ENCODE data around the gene NCEH1. TPM values are rescaled to one million over a fixed set of nuclear protein-coding genes. Genes with fewer than 3 reads are reported as not detected.

NCEH1 gene
- total and polyA plus RNA-seq, 2 of the 4 experiments (the other 2 are of a cell fraction): 22.3 to 23.3 TPM

DNA sequence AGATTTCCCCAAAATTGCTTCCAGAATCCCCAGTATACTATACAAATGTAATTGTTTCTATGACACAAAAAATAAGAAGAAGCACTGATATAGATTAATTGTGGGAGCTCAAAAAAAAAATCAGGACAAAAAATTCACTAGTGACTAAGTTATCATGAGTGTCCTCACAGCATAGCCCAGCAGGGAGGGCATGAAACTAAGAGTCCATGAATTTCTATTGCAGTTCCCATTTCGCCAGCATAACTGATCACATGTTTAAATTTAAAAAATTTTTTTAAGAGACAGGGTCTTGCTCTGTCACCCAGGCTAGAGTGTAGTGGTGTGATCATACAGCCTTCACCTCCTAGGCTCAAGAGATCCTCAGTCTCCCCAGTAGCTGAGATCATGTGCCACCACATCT is 10.6 kb downstream of the NCEH1 start:
- peaks cover 20% of the 10 kb centered on the region; the same call in 1 of the 2 replicates for H3K9me1 ChIP-seq (ENCODE audit: insufficient read depth, low read length)
- ATAC-seq (ENCODE audit: low read depth) (no peak), DNase-seq (no peak)
- intact Hi-C loops (cut with micrococcal nuclease) (no loop called here), in situ Hi-C loops (cut with MboI; ENCODE audit: low sequenced_read_pairs) (no loop called here), dilution Hi-C loops (cut with HindIII; ENCODE audit: low sequenced_read_pairs, unreplicated experiment) (no loop called here)
- H3K9ac ChIP-seq (ENCODE audit: low read depth, low read length): no peak overlapping the region
- no peak overlapping the region for H2BK5ac ChIP-seq (ENCODE audit: low read depth, low read length, poor library complexity, severe bottlenecking)
- no peak overlapping the region for H3K4me2 ChIP-seq (ENCODE audit: low read depth, low read length)
- H3K23ac ChIP-seq (ENCODE audit: low read depth, low read length): peak overlapping the region; percentile 24; the same call in 1 of the 2 replicates
- H3K56ac ChIP-seq (ENCODE audit: extremely low read depth, insufficient read depth, low read length): no peak overlapping the region
- no TSS peak for BruUV-seq (replicated peaks)
- no peak overlapping the region for H4K5ac ChIP-seq (ENCODE audit: low read depth, low read length)
- no peak overlapping the region for H2BK120ac ChIP-seq (ENCODE audit: low read depth, low read length)
- WGBS, 2 experiments (ENCODE audit: extremely low coverage in 2 of 2, insufficient read length in 1 of 2): no CpG with 5 or more reads among the region's 1 CpG
- H3K4me1 ChIP-seq (ENCODE audit: control insufficient read depth, insufficient read depth, low read length): peaks cover 2% of the 10 kb centered on the region; the same call in 1 of the 2 replicates
- H3K79me1 ChIP-seq (ENCODE audit: low read depth in 1 of 2, low read length in 2 of 2): peaks cover 42 to 58% of the 10 kb centered on the region in 2 experiments
- no peak overlapping the region for H4K91ac ChIP-seq (ENCODE audit: insufficient read depth, low read depth, low read length)
- no peak for TF ChIP-seq CEBPB (IDR thresholded peaks at IDR 0.05; ENCODE audit: low read depth, low read length)
- TF ChIP-seq, protein P1, sequence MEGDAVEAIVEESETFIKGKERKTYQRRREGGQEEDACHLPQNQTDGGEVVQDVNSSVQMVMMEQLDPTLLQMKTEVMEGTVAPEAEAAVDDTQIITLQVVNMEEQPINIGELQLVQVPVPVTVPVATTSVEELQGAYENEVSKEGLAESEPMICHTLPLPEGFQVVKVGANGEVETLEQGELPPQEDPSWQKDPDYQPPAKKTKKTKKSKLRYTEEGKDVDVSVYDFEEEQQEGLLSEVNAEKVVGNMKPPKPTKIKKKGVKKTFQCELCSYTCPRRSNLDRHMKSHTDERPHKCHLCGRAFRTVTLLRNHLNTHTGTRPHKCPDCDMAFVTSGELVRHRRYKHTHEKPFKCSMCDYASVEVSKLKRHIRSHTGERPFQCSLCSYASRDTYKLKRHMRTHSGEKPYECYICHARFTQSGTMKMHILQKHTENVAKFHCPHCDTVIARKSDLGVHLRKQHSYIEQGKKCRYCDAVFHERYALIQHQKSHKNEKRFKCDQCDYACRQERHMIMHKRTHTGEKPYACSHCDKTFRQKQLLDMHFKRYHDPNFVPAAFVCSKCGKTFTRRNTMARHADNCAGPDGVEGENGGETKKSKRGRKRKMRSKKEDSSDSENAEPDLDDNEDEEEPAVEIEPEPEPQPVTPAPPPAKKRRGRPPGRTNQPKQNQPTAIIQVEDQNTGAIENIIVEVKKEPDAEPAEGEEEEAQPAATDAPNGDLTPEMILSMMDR (conservative IDR thresholded peaks at IDR 0.05; ENCODE audit: low read depth, low read length): no peak
- TF ChIP-seq CHD1 (IDR thresholded peaks at IDR 0.05; ENCODE audit: low read depth, low read length): no peak
- TF ChIP-seq, protein P2, sequence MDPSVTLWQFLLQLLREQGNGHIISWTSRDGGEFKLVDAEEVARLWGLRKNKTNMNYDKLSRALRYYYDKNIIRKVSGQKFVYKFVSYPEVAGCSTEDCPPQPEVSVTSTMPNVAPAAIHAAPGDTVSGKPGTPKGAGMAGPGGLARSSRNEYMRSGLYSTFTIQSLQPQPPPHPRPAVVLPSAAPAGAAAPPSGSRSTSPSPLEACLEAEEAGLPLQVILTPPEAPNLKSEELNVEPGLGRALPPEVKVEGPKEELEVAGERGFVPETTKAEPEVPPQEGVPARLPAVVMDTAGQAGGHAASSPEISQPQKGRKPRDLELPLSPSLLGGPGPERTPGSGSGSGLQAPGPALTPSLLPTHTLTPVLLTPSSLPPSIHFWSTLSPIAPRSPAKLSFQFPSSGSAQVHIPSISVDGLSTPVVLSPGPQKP (IDR thresholded peaks at IDR 0.05; ENCODE audit: borderline replicate concordance, low read depth, low read length): no peak
- TF ChIP-seq, protein P3, sequence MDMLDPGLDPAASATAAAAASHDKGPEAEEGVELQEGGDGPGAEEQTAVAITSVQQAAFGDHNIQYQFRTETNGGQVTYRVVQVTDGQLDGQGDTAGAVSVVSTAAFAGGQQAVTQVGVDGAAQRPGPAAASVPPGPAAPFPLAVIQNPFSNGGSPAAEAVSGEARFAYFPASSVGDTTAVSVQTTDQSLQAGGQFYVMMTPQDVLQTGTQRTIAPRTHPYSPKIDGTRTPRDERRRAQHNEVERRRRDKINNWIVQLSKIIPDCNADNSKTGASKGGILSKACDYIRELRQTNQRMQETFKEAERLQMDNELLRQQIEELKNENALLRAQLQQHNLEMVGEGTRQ (IDR thresholded peaks at IDR 0.05; ENCODE audit: low read depth, low read length): no peak
- no peak for TF ChIP-seq FOS (IDR thresholded peaks at IDR 0.05; ENCODE audit: low read depth, low read length)
- TF ChIP-seq RCOR1 (IDR thresholded peaks at IDR 0.05; ENCODE audit: insufficient replicate concordance, low read length): no peak
- no peak for TF ChIP-seq SMC3 (IDR thresholded peaks at IDR 0.05; ENCODE audit: low read depth, low read length)
- TF ChIP-seq MAFK (IDR thresholded peaks at IDR 0.05; ENCODE audit: low read depth, low read length): no peak
- TF ChIP-seq MAZ (IDR thresholded peaks at IDR 0.05; ENCODE audit: borderline replicate concordance, low read depth, low read length): no peak
- no peak for TF ChIP-seq RFX5 (IDR thresholded peaks at IDR 0.05; ENCODE audit: low read depth, low read length)
- TF ChIP-seq MXI1 (IDR thresholded peaks at IDR 0.05; ENCODE audit: borderline replicate concordance, low read depth, low read length): no peak
- TF ChIP-seq RAD21 (IDR thresholded peaks at IDR 0.05; ENCODE audit: low read length): no peak
- no peak for TF ChIP-seq BHLHE40 (IDR thresholded peaks at IDR 0.05; ENCODE audit: low read depth, low read length)
- no peak for TF ChIP-seq POLR2A (IDR thresholded peaks at IDR 0.05; ENCODE audit: low read depth, low read length)
- no peak for TF ChIP-seq NFE2L2 (IDR thresholded peaks at IDR 0.05; ENCODE audit: low read depth, low read length)
- H3K36me3 ChIP-seq (ENCODE audit: control insufficient read depth, insufficient read depth, low read length): no peaks in the 10 kb centered on the region
- H3K4ac ChIP-seq (ENCODE audit: low read depth, low read length): no peak overlapping the region
- H3K4me3 ChIP-seq (ENCODE audit: insufficient read depth, low read depth, low read length): no peak overlapping the region
- H2BK20ac ChIP-seq (ENCODE audit: low read depth, low read length): no peak overlapping the region
- peaks cover 9% of the 10 kb centered on the region for H4K20me1 ChIP-seq (ENCODE audit: insufficient read depth, low read length)
- H3K9me3 ChIP-seq (ENCODE audit: control insufficient read depth, insufficient read depth, low read length): no peaks in the 10 kb centered on the region
- CTCF ChIA-PET: interaction anchor here (1.4 kb wide), 1 partner anchor 11 kb away, joined by 3 read pairs; the partner anchor contains the start of gene NCEH1
- no peak overlapping the region for H2AK5ac ChIP-seq (ENCODE audit: low read depth, low read length)
- POLR2A ChIA-PET (ENCODE audit: unreplicated experiment): no interaction called here
- no peak overlapping the region for H3K14ac ChIP-seq (replicated peaks; ENCODE audit: low read depth, low read length)
- H2AK9ac ChIP-seq (replicated peaks; ENCODE audit: low read depth, low read length, poor library complexity): no peak overlapping the region
- H2AFZ ChIP-seq (replicated peaks; ENCODE audit: low read length, poor library complexity): no peak overlapping the region
- H4K8ac ChIP-seq (ENCODE audit: low read depth in 2 of 2, low read length in 2 of 2): no peak overlapping the region
- H3K18ac ChIP-seq (ENCODE audit: low read depth, low read length): no peak overlapping the region
- H3K27me3 ChIP-seq (ENCODE audit: control insufficient read depth, insufficient read depth, low read length): no peaks in the 10 kb centered on the region
- no peak overlapping the region for H2BK15ac ChIP-seq (ENCODE audit: low read depth, low read length)
- no peak overlapping the region for H3K27ac ChIP-seq (ENCODE audit: insufficient read depth, low read length)

Data from IMR-90 (cell line).